K562 (cell line): ENCODE data around the gene FAM25A. TPM values are rescaled to one million over a fixed set of nuclear protein-coding genes. Genes with fewer than 3 reads are reported as not detected.
A peak's percentile ranks its signal among the peaks of the same experiment; 100 is the strongest.
"Not testable (repeated sequence)": the region's sequence is repeated elsewhere in the genome, so short reads cannot be mapped to it uniquely, and the experiment has no call there.

Source experiments
- ATAC-seq: fragments of 200-7000 bp; cut with Tn5 transposase; 3 replicates; pipeline ENCODE4 v1.9.1; 2020; ENCODE audit warnings: moderate library complexity
- BruUV-seq: library from RNA; stranded (reverse); fragments of 400-500 nt; replicated peaks from 2 replicates; lab custom pipeline; 2021; lab: Mats Ljungman, UMichigan
- CTCF ChIA-PET: fragments of 300-600 bp; formaldehyde crosslinking; extraction: SDS; loops from one replicate; lab custom pipeline; 2021; ENCODE audit warnings: low intra/inter-chr PET ratio; lab: Yijun Ruan, JAX
- POLR2A ChIA-PET: fragments of 300-600, 350-650 bp; sonication (Branson Sonifier 250); formaldehyde crosslinking; extraction: SDS; loops from one replicate; lab custom pipeline; 2021; ENCODE audit warnings: antibody characterized with exemption, inconsistent platforms; lab: Yijun Ruan, JAX
- DNase-seq, 4 experiments: peaks; one replicate each; pipeline versions ENCODE4 v3.0.0 to v3.0.0-alpha.2; 2011 to 2018; ENCODE audit warnings: low spot score in 3 of 4, mixed read lengths in 3 of 4; ENCODE audit errors: extremely low read depth in 1 of 4
- FAIRE-seq: peaks from 2 replicates; lab custom pipeline; 2011; peaks lifted over from hg19 to GRCh38; lab: Jason Lieb, UNC
- H2AFZ ChIP-seq: 2 replicates; pipeline ENCODE4 v1.6.0; 2011; ENCODE audit warnings: low read depth, low read length, control low read depth, inconsistent platforms
- H3K27ac ChIP-seq: fragments of 200-600 bp; 3 replicates; pipeline ENCODE4 v1.8.0; 2011; ENCODE audit warnings: low read depth, mild to moderate bottlenecking, control low read depth, inconsistent platforms, low read length, moderate library complexity, mixed read lengths; ENCODE audit errors: extremely low read depth
- H3K27me3 ChIP-seq, 2 experiments: fragments of 300-600 bp in 1 of 2; 2 replicates in 1 of 2; 3 replicates in 1 of 2; pipeline versions ENCODE4 v1.6.0 to v1.8.0; 2011; ENCODE audit warnings: inconsistent platforms in 2 of 2, low read length in 2 of 2, mild to moderate bottlenecking in 1 of 2, mixed read lengths in 1 of 2, moderate library complexity in 1 of 2; ENCODE audit not compliant: control insufficient read depth in 2 of 2, insufficient read depth in 2 of 2
- H3K36me3 ChIP-seq: fragments of 300-600 bp; 3 replicates; pipeline ENCODE4 v1.8.0; 2011; ENCODE audit warnings: mild to moderate bottlenecking, low read length, inconsistent platforms; ENCODE audit not compliant: control insufficient read depth, insufficient read depth
- H3K4me1 ChIP-seq, 2 experiments: fragments of 200-600 bp in 1 of 2; replicated peaks in 1 of 2; 2 replicates in 1 of 2; 3 replicates in 1 of 2; pipeline versions ENCODE4 v1.5.1 to v1.8.0; 2011; ENCODE audit warnings: inconsistent platforms in 2 of 2, low read length in 2 of 2, mild to moderate bottlenecking in 1 of 2, mixed read lengths in 1 of 2, moderate library complexity in 1 of 2; ENCODE audit not compliant: control insufficient read depth in 2 of 2, insufficient read depth in 2 of 2
- H3K4me2 ChIP-seq: 2 replicates; pipeline ENCODE4 v1.6.1; 2011; ENCODE audit warnings: low read length, control low read depth, inconsistent platforms, mixed read lengths; ENCODE audit not compliant: insufficient read depth
- H3K4me3 ChIP-seq: fragments of 200-600 bp; sonication (generic), shearing (Covaris generic); 2 replicates; pipeline ENCODE4 v1.5.1; 2016; ENCODE audit warnings: control low read depth, inconsistent platforms
- H3K79me2 ChIP-seq: fragments of 200-600 bp; 3 replicates; pipeline ENCODE4 v1.8.0; 2011; ENCODE audit warnings: low read length, inconsistent platforms; ENCODE audit not compliant: control insufficient read depth, insufficient read depth
- H3K9ac ChIP-seq, 2 experiments: 2 replicates each; pipeline versions ENCODE4 v1.6.0 to v1.6.1; 2011; ENCODE audit warnings: low read depth in 2 of 2, low read length in 2 of 2, control low read depth in 1 of 2, inconsistent platforms in 1 of 2, mild to moderate bottlenecking in 1 of 2, mixed read lengths in 1 of 2; ENCODE audit not compliant: insufficient read depth in 1 of 2
- H3K9me1 ChIP-seq: one replicate; pipeline ENCODE4 v1.6.0; 2011; ENCODE audit warnings: inconsistent platforms, mild to moderate bottlenecking, low read length, moderate library complexity; ENCODE audit not compliant: control insufficient read depth, insufficient read depth
- H3K9me3 ChIP-seq: replicated peaks from 2 replicates; pipeline ENCODE4 v1.5.1; 2011; ENCODE audit warnings: low read depth, low read length, inconsistent platforms; ENCODE audit not compliant: control insufficient read depth, insufficient read depth
- H4K20me1 ChIP-seq: replicated peaks from 2 replicates; pipeline ENCODE4 v1.6.1; 2011; ENCODE audit warnings: low read length, inconsistent platforms, mixed read lengths; ENCODE audit not compliant: control insufficient read depth, insufficient read depth
- NFIC ChIP-seq: fragments of 450-650 bp; IDR thresholded peaks from 2 replicates; pipeline ENCODE4 v1.6.1; 2017; ENCODE audit warnings: mild to moderate bottlenecking, inconsistent platforms
- WGBS: fragments of 100-300 bp; shearing (Covaris generic); methylation state at CpG from one replicate; pipeline ENCODE4 v1.1.6; 2016; ENCODE audit warnings: low coverage, mixed read lengths; ENCODE audit not compliant: insufficient coverage; ENCODE audit errors: missing lambda C conversion rate; 5-methylcytosine and 5-hydroxymethylcytosine counted together
- in situ Hi-C: fragments of 300-500 bp; cut with MboI; formaldehyde crosslinking; loops from 4 replicates; pipeline ENCODE4 v1.15.0; 2018; ENCODE audit warnings: inconsistent platforms, mixed read lengths
- intact Hi-C: fragments of 100-400 bp; cut with micrococcal nuclease; formaldehyde crosslinking; loops from 2 replicates; pipeline ENCODE4 v1.14.2; 2022
- polyA plus RNA-seq, 8 experiments: library from polyadenylated mRNA; depleted of rRNA in 4 of 8; stranded (reverse) in 5 of 8; unstranded in 3 of 8; fragments of >200 nt; fragmentation: Nextera tagmentation in 2 of 8; fragmentation: Illumina TruSeq in 1 of 8; extraction: Ambion mirVana in 2 of 8; extraction: Trizol in 1 of 8; gene quantifications; 2 replicates each; pipeline versions ENCODE4 v1.2.1 to v1.2.3, GENCODE V29; 2011 to 2014; ENCODE audit warnings: inconsistent platforms in 1 of 8, missing spikeins in 1 of 8
- total RNA-seq, 7 experiments: library from RNA; depleted of rRNA in 6 of 7; stranded (reverse); fragments of >200 nt in 6 of 7; fragmentation: Illumina TruSeq in 2 of 7; extraction: Trizol in 2 of 7; gene quantifications; 2 replicates each; pipeline versions ENCODE4 v1.2.1 to v1.2.3, GENCODE V29; 2011 to 2021; ENCODE audit warnings: low replicate concordance in 1 of 7

The FAM25A gene
- total and polyA plus RNA-seq, 9 of the 15 experiments (the other 6 are each of a cell fraction or from before 2014, with no cell fraction given) = not detected

GRCh38 chr10:87018127-87018526, 2.0 kb upstream of the FAM25A start:
- H3K36me3 ChIP-seq, BruUV-seq, H3K79me2 ChIP-seq, H3K4me2 ChIP-seq, H3K27ac ChIP-seq, H2AFZ ChIP-seq, H3K27me3 ChIP-seq, CTCF ChIA-PET, ATAC-seq, POLR2A ChIA-PET, in situ Hi-C loops, FAIRE-seq, H3K4me1 ChIP-seq, H3K9ac ChIP-seq, H3K9me3 ChIP-seq, H4K20me1 ChIP-seq, DNase-seq, H3K4me3 ChIP-seq, H3K9me1 ChIP-seq, intact Hi-C loops: not testable (repeated sequence)
- WGBS = no CpG with 5 or more reads among the region's 6 CpGs

GRCh38 chr10:87019066-87019465, 1.0 kb upstream of the FAM25A start:
- ATAC-seq, H3K79me2 ChIP-seq, H3K9me1 ChIP-seq, BruUV-seq, DNase-seq, H3K4me2 ChIP-seq, CTCF ChIA-PET, in situ Hi-C loops, H3K4me3 ChIP-seq, FAIRE-seq, H3K27ac ChIP-seq, H3K27me3 ChIP-seq, H3K4me1 ChIP-seq, H4K20me1 ChIP-seq, H3K9ac ChIP-seq, H3K9me3 ChIP-seq, POLR2A ChIA-PET, intact Hi-C loops, H2AFZ ChIP-seq, H3K36me3 ChIP-seq: not testable (repeated sequence)
- TF ChIP-seq NFIC = peak; percentile 28; the same call in 1 of the 2 replicates
- WGBS = 50% methylated on average over 5 of the region's 6 CpGs

- POLR2A ChIA-PET, H3K4me2 ChIP-seq, H3K27me3 ChIP-seq, H3K79me2 ChIP-seq, H3K9ac ChIP-seq, ATAC-seq, H3K27ac ChIP-seq, H4K20me1 ChIP-seq, H3K9me3 ChIP-seq, H3K4me3 ChIP-seq, FAIRE-seq, BruUV-seq, in situ Hi-C loops, H3K9me1 ChIP-seq, intact Hi-C loops, H3K36me3 ChIP-seq, DNase-seq, H3K4me1 ChIP-seq, H2AFZ ChIP-seq, CTCF ChIA-PET: not testable (repeated sequence)
- WGBS = no CpG with 5 or more reads among the region's 1 CpG
These were observed 590 bp upstream of the FAM25A start for GRCh38 chr10:87019504-87019903.
